Fibroblast of skin of right quadriceps (primary cell): Measurements from ENCODE around the gene SHISA8.

Experiments used
- DNase-seq: peaks from one replicate; pipeline ENCODE4 v3.0.0-alpha.2; 2013

Gene SHISA8

GRCh38 chr22:41913842-41914534, 886 bp downstream of the SHISA8 start:
- no peak for DNase-seq

- no peak for DNase-seq
These were observed 1.7 kb downstream of the SHISA8 start for GRCh38 chr22:41913040-41913719.

GRCh38 chr22:41912338-41913039, 2.4 kb downstream of the SHISA8 start:
- DNase-seq = no peak

GRCh38 chr22:41911001-41911611, 3.8 kb downstream of the SHISA8 start:
- DNase-seq = no peak

DNA sequence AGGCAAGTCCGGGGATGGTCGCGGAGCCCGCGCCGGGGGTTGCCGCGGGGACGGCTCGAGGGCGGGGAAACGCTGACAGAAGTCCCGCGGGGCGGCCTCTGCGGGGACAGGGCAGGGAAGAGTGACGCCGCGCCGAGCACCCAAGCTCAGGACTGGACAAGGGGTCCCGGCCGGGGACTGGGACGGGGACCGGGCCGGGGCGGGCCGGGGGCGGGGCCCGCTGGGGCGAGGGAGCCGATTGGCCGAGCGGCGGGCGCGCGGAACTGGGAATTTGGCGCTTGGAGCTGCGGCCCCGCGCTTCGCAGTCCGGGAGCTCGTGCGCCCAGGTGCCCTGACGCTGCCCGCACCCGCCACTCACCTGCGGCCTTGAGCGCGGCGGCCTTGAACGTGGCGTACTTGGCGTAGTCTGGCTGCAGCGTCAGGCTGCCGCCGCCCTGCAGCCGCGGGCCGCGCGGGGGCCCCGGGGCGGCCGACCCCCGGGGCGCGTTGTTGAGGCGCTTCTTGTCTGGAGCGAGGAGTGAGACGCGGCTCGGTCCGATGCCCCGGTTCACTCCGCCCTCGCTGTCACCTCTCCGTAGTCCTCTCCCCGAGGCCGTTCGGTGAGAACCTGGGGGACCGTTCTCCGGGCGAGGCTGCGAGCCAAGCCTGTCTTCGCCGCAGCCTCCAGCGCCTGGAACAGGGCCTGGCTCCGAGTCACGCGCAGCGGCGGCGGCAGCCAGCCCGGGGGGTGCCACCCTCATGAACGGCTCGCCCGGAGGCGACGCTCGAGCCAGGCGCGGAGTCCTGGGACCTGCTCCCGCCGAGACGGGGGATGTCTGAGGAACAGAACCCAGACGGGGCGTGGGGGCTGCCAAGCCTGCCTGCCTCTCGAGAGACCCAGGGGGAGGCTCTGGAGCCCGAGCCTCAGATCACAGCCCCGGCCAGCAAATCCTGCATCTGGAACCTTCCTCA, 4.5 kb downstream of the SHISA8 start:
- no peak for DNase-seq

DNA sequence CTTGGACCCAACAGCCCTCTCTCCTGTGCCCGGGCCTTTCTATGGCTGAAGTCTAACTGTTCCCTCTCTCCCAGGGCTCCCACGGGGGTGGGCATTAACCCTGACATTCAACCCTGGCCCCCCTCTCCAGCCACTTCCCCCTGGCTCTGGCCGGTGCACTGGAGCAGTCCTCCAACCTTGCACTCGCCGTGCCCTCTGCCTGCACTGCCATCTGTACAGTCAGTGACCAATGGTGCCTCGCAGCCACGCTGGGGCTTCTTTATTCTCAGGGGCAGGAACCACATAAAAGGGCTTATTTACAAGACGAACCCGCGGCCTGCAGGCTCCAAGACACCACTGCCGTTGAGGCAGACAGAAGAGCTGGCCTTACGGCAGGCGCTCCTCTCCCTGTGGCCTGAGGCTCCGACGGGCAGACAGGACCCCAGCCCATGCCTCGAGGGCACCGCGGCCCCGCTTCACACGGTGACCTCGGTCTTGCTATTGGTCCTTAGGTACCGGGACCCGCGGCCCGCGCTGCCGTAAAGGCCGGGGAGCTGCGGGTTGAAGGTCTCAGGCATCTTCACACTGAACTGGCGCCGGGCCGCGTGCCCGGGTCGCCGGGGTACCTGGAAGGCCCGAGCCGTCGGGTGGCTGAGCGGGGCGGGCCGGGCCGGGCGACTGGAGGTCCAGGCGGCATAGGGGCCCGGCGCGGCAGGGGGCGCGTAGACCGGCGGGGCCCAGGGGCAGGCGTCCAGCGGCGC, 5.4 kb downstream of the SHISA8 start:
- DNase-seq = no peak

DNA sequence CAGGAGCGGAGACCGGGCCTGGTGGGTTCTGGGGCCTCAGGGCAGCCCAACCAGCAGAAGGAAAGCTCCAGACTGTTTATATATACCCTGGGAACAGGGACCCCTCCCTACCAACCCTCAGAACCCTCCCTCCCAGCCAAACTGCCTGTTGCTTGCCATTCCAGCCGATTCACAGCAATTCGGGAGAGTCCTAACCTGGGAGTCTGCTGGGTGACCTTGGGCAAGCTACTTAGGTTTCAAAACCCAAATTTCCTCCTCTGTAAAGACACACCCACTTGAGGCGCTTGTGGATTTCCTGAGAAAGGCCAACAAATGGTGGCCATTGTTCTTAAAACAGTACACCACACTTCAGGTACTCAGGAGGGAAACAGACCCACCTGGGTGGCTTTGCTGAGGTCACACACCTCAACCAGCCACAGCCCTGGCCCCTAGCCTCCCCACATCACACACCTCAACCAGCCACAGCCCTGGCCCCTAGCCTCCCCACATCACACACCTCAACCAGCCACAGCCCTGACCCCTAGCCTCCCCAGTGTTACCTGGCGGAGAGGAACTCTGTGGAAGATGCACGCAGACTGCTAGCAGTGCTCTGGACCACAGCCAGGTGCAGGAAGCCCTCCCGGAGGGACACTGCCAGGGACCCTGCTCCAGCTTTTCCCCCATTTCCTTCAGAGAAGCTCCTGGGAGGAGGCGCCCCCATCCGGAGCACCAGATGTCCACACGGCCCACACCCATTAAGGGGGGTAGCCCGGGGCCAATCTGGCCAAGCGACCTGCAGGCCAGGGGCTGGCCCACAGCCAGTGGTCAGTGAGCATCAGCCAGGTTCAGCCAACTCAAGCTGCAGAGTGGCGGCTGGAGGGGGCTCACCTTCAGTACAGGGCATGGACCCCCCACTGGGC, 6.2 kb downstream of the SHISA8 start:
- DNase-seq = no peak

GRCh38 chr22:41907436-41908401, 7.2 kb downstream of the SHISA8 start:
- DNase-seq = peak; percentile 26

DNA sequence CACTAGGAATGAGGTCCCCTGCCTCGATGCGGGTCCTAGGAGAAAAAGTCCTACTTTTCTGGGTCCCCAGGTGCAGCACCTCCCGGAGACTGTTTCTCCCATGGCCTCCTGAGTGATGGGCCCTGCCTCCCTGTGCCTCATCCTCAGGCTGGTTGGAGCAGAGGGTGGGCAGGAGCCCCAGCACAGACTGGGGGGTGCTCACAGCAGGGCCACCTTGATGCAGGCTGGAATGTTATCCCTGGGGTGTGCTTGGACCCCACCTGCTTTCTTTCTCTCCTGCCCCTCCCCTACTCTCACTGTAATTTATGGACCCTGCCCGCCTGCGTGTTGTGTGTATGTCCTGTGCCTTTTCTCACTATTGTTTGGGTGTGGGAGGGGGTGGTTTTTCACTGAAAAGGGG, 8.1 kb downstream of the SHISA8 start:
- DNase-seq = no peak

DNA sequence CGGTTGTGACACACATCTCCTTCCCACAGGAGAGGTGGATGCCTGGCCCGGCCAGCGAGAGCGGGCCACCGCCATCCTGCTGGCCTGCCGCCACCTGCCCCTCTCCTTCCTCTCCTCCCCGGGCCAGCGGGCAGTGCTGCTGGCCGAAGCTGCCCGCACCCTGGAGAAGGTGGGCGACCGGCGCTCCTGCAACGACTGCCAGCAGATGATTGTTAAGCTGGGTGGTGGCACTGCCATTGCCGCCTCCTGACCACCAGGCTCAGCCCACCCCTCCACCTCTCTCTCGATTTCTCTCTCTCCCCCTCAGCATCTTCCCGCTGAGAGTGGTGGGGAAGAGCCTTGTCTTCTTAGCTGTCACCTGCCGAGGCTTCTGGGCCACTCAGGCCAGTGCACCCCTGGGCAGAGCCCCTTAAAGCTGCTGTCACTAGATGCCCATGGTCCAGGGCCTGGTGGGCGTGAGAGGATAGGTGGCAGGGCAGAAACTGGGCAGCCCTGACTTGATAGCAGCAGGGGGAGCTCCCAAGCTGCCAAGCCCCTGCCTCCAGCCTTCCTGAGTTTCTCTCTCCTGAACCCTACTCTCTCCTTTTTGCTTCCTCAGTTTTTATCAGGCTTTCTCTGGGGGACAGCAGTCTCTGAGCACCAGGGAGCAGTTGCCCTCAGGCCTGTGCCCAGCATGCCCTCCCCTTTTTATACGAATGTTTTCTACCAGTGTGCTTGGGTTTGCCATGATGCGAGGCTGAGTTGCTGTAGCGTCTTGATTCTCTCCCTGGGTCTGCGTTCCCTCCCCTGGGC, 9.3 kb downstream of the SHISA8 start:
- no peak for DNase-seq

DNA sequence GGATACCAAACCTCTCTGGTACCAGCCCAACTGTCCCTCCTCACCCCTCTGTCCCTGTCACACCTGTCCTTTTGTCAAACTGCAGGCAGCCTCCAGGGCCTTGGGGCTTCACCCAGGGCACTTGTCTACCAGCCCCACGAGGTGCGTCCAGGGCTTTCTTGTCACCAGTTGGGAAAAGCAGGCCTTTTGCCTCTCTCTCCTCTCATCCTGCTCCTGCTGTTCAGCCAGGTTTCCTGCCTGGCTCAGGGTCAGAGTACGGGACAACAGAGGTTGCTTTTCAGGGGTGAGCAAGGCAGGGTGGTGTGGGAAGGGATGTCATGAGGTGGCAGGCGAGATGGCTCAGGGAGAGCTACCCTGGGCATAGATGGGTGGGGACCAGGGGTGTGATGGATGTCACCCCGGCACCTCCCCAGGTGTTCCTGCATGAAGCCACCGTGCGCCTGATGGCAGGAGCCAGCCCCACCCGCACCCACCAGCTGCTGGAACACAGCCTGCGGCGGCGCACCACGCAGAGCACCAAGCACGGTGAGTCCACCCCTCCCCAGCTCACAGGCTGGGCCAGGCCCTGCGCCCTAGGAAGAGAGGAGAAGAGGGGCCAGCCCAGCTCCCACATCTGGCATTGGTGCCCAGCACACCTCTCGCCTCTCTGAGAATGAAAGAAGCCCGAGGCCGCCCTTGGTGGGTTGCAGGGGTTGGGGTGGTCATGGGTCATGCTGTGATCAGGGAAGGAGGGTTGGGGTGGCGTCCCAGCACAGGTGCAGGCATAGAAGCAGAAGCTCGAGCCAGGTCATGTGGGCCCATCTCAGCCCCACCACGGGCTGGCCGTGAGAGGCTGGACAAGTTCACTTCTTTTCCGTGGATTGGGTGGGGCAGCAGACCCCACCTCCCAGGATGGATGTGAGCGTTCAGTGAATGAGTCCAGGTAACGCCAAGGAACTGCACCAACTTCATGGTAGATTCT, 10.1 kb downstream of the SHISA8 start:
- DNase-seq = no peak

- DNase-seq = no peak
These were observed 11.9 kb downstream of the SHISA8 start for GRCh38 chr22:41902932-41903421.

DNA sequence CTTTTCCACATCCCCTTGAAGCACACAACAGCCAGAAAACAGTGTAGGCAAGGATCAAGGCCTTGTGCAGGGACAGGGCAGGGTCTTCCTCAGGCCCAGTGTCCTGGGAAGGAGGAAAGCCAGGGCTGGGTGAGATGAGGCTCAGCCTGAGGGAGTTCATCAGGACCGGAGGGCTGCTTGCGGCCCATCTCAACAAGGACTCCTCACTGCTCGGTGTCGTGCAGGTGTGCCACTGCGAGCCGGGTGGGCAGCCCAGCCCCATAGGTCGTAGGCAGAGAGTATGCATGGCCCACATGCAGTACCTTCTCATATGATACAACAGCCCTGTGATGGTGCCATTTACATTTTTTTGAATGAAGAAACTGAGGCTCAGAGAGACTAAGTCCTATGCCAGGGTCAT, 12.9 kb downstream of the SHISA8 start:
- DNase-seq = no peak

DNA sequence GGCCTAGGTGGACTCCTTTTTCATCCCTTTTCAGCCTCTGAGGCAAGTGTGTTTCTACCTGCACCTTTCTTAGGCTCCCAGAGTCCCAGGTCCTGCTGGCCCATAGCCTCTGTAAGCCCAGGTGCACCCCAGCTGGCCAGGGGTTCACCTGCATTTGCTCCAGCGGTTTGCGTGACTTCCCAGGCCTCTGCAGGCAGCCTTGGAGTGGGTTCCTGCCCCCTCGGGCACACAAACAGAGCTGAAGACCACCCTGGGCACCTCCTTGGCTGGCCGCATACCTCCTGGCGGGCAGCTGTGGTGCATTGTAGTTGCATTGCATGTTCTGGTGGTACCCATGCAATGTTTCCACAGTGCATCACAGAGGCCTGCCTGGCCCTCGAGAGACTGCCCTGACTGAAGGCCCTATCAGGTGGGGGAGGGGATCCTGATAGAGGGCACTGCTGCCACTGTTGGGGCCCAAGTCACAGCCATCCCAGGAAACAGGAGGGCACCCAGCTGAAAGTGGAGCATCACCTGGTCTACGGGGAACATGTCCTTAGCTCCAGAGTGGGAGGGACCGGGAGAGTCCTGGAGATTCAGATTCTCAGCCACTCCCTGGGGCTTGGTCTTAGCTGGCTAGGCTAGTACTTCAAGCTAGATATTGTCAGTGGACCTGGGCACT, 14.1 kb downstream of the SHISA8 start:
- no peak for DNase-seq

DNA sequence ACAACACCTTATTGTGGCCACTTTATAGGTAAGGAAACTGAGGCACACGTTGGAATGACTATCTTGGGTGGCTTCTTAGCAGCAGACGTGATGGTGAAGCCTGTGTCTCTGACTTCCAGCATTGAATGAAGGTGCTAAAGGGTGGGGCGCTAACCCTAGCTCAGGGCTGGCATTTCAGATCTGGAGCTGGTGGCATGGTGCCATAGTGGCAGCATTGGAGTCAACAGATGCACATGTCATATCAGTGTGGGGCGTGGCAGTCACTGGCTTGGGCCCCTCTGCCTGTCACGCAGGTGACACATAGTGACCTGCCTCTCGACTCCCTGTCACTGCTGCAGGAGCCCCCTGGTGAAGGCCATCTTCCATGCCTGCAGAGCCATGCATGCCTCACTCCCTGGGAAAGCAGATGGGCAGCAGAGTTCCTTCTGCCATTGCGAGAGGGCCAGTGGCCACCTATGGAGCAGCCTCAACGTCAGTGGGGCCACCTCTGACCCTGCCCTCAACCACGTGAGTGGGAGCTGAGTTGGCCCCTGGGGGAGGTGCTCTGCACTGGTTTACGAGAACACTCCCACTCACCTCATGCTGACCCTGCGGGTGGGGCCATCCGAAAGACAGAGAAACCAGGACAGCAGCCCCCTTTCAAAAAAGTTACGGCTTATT, 14.8 kb downstream of the SHISA8 start:
- no peak for DNase-seq

DNA sequence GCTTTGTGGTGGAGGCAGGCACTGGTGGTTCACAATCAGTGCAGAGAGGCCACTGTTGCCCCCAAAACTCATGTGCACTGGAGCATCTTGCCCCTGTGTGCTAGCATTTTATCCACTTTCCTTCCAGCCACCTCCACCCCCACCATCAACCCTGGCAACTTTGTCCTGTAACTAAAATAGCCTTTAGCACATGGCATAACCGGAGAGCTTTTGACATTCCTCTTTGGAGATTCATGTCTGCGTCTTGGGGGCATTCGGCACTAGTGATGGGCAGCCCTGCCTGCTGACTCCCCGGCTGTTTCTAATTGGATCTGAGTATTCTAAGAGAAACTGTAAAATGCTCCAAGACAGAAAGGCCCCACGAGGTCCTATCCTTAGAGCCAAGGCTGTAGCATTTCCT, 15.8 kb downstream of the SHISA8 start:
- no peak for DNase-seq
